PFSK-1 (cell line): ENCODE data around the gene NHERF2.

ENCODE experiments used
- FOXP2 ChIP-seq: optimal IDR thresholded peaks from 2 replicates; pipeline ENCODE3; 2011; ENCODE audit warnings: borderline replicate concordance, control low read depth, inconsistent platforms; ENCODE audit not compliant: insufficient read depth; ENCODE audit errors: extremely low read length, extremely low read depth
- POLR2AphosphoS5 ChIP-seq: IDR thresholded peaks from 2 replicates; pipeline ENCODE4 v1.6.1; 2012; ENCODE audit warnings: low read depth, mild to moderate bottlenecking, control low read depth, low read length, moderate library complexity
- REST ChIP-seq, 2 experiments: IDR thresholded peaks; 2 replicates each; pipeline versions ENCODE4 v1.6.1 to v1.8.0; 2011 to 2012; ENCODE audit warnings: low read depth in 2 of 2, low read length in 2 of 2, control low read depth in 1 of 2, inconsistent platforms in 1 of 2, mild to moderate bottlenecking in 1 of 2, moderate library complexity in 1 of 2; ENCODE audit not compliant: insufficient read depth in 1 of 2
- SIN3A ChIP-seq: IDR thresholded peaks from 2 replicates; pipeline ENCODE4 v1.6.1; 2012; ENCODE audit warnings: mild to moderate bottlenecking, low read length, moderate library complexity, borderline replicate concordance; ENCODE audit not compliant: insufficient read depth
- TAF1 ChIP-seq: IDR thresholded peaks from 2 replicates; pipeline ENCODE4 v1.6.1; 2012; ENCODE audit warnings: low read length, control low read depth, borderline replicate concordance; ENCODE audit not compliant: insufficient read depth

NHERF2 gene

GRCh38 chr16:1987198-1987597 is 39.5 kb upstream of the NHERF2 start:
- TF ChIP-seq TAF1 (no peak), FOXP2 (no peak), REST (IDR thresholded peaks at IDR 0.05; ENCODE audit: insufficient read depth in 1 of 2, low read depth in 2 of 2, low read length in 2 of 2) (no peak), SIN3A (no peak), POLR2AphosphoS5 (no peak)

GRCh38 chr16:1989209-1990100 is 37.2 kb upstream of the NHERF2 start, which contains the start of gene SYNGR3:
TSS of gene SYNGR3 (plus strand) at chr16:1989970. CDS start at chr16:1990103, 133 bp downstream.
- TF ChIP-seq POLR2AphosphoS5 (no peak), REST (IDR thresholded peaks at IDR 0.05; ENCODE audit: insufficient read depth in 1 of 2, low read depth in 2 of 2, low read length in 2 of 2) (no peak), FOXP2 (no peak), TAF1 (no peak), SIN3A (no peak)

- no peak for TF ChIP-seq REST (IDR thresholded peaks at IDR 0.05; ENCODE audit: insufficient read depth in 1 of 2, low read depth in 2 of 2, low read length in 2 of 2)
- no peak for TF ChIP-seq SIN3A
- TF ChIP-seq TAF1: no peak
- no peak for TF ChIP-seq FOXP2
Observed at GRCh38 chr16:1990101-1990350, 36.7 kb upstream of the NHERF2 start.

GRCh38 chr16:1990351-1991134 is 36.2 kb upstream of the NHERF2 start:
- TF ChIP-seq POLR2AphosphoS5 (no peak), SIN3A (no peak), REST (IDR thresholded peaks at IDR 0.05; ENCODE audit: insufficient read depth in 1 of 2, low read depth in 2 of 2, low read length in 2 of 2) (no peak), TAF1 (no peak), FOXP2 (no peak)
